Effector memory CD8-positive, alpha-beta T cell (primary cell): ENCODE data around the gene ZP3.
"Not testable (repeated sequence)": the region's sequence is repeated elsewhere in the genome, so short reads cannot be mapped to it uniquely, and the experiment has no call there.

ENCODE experiments used
- ATAC-seq: fragments of 150-1000 bp; cut with Tn5 transposase; replicated peaks from 2 replicates; pipeline ENCODE4 v1.10.0; 2021; ENCODE audit warnings: mild to moderate bottlenecking, moderate library complexity
- DNase-seq, 3 experiments: peaks; one replicate each; pipeline ENCODE4 v3.0.0; 2021
- H3K27ac Mint-ChIP-seq, 2 donors: one replicate each; pipeline ENCODE4 v1.8.0; 2022; ENCODE audit warnings: mild to moderate bottlenecking in 2 of 2, mixed read lengths in 2 of 2, moderate library complexity in 2 of 2
- H3K27me3 Mint-ChIP-seq, 2 donors: one replicate each; pipeline ENCODE4 v1.8.0; 2022; ENCODE audit warnings: mixed read lengths in 2 of 2
- H3K36me3 Mint-ChIP-seq: one replicate; pipeline ENCODE4 v1.8.0; 2022; ENCODE audit warnings: mild to moderate bottlenecking, moderate library complexity, mixed read lengths; ENCODE audit not compliant: insufficient read depth
- H3K4me1 Mint-ChIP-seq, 2 donors: one replicate each; pipeline ENCODE4 v1.8.0; 2022; ENCODE audit warnings: low read depth in 2 of 2, mixed read lengths in 2 of 2
- H3K4me3 Mint-ChIP-seq, 2 donors: one replicate each; pipeline ENCODE4 v1.8.0; 2022; ENCODE audit warnings: mild to moderate bottlenecking in 2 of 2, mixed read lengths in 2 of 2, moderate library complexity in 2 of 2
- H3K9me3 Mint-ChIP-seq, 2 donors: one replicate each; pipeline ENCODE4 v1.8.0; 2022; ENCODE audit warnings: mixed read lengths in 2 of 2
- total RNA-seq, 9 experiments: gene quantifications; one replicate each; lab custom pipeline; 2026; lab: John Stamatoyannopoulos, UW

ZP3 gene
- total RNA-seq, result 0 to 1.6 (median 1.0) reads per million in 9 experiments

GRCh38 chr7:76424413-76425111 lies at the start of gene ZP3:
ZP3 (plus strand) TSS chr7:76424950; CDS start chr7:76424965, 15 bp downstream.
- Mint-ChIP-seq H3K27ac (peak within 1 kb of the TSS in 1 of 2 donors; percentile 44), H3K9me3 (no peaks in the 10 kb centered on the region), H3K27me3 (peaks cover 9 to 40% of the 10 kb centered on the region in 2 donors), H3K4me3 (no peak within 1 kb of the TSS), H3K36me3 (peaks cover 2% of the 10 kb centered on the region), H3K4me1 (peaks cover 7 to 13% of the 10 kb centered on the region in 2 donors)
- DNase-seq, result no peak
- ATAC-seq, result peak; percentile 62

DNA sequence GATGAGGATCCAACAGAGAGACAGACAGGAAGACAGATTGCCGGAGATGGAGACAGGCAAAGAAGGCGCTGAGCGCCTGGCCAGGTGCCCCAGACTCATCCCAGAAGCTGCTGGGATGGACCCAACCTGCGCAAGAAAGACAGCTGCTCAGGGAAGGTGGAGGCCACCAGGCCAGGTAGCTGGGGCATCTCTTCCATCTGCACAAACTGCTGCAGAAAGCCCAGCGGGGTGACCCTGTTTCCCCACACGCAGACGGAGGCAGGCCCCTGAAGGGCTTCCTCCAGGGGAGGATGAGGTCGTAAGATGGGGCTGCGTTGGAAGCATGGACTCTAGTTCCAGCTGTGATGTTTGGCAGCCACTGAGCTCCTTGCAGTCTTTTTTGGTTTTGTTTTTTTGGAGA lies 49.5 kb upstream of the ZP3 start:
- no peaks in the 10 kb centered on the region for H3K9me3 Mint-ChIP-seq
- no peak for ATAC-seq
- peaks cover 9 to 37% of the 10 kb centered on the region in 2 donors for H3K27me3 Mint-ChIP-seq
- DNase-seq, result no peak
- H3K36me3 Mint-ChIP-seq, result peaks cover 6% of the 10 kb centered on the region
- no peak overlapping the region for H3K4me3 Mint-ChIP-seq
- H3K4me1 Mint-ChIP-seq, result no peaks in the 10 kb centered on the region
- H3K27ac Mint-ChIP-seq, result no peak overlapping the region

DNA sequence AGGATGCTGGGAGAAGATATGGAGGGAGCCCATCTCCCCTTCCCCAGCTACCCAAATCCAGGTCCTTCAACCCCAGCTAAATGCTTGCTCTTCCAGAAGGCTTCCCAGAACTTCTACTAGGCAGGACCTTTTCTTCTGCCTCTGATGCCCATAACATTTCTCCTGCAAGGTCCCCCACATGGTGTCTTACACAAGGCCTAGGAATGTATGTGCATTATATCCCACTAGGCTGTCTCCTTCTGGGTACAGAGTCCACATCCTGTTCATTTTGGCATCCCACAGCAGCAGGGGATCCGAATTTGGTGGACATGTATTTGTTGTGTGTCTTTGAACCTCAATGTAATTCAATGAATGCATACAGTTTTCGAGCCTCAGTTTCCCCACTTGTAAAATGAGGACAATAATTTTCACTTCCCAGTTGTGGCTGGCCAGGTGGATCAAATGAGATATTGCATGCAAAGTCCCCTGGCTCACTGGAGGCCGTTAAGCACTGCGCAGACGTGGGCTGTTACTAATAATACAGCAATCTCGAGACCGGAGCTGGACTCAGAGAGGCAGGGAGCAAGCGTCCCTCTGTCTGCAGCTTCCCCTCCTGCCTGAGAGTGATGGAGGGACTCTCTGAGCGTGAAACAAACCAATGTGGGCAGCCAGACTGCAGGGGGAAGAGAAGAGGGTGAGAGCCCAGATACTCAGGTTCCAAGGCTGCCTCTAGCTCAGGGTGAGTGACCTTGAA lies 47.4 kb upstream of the ZP3 start:
- ATAC-seq (no peak), DNase-seq (no peak)
- Mint-ChIP-seq H3K36me3 (peaks cover 6% of the 10 kb centered on the region), H3K27ac (no peak overlapping the region), H3K27me3 (peaks cover 9 to 22% of the 10 kb centered on the region in 2 donors), H3K4me3 (no peak overlapping the region), H3K9me3 (no peaks in the 10 kb centered on the region), H3K4me1 (peaks cover 0 to 3% of the 10 kb centered on the region in 2 donors)

GRCh38 chr7:76380623-76380966 lies 44.2 kb upstream of the ZP3 start:
- peaks cover 0 to 3% of the 10 kb centered on the region in 2 donors for H3K4me1 Mint-ChIP-seq
- peak overlapping the region; percentile 73 to 76 for H3K4me3 Mint-ChIP-seq
- DNase-seq (no peak), ATAC-seq (no peak)
- H3K36me3 Mint-ChIP-seq, result peaks cover 6% of the 10 kb centered on the region
- H3K27ac Mint-ChIP-seq, result peak overlapping the region; percentile 44 to 49
- no peaks in the 10 kb centered on the region for H3K9me3 Mint-ChIP-seq
- no peaks in the 10 kb centered on the region for H3K27me3 Mint-ChIP-seq

- Mint-ChIP-seq H3K9me3 (no peaks in the 10 kb centered on the region), H3K36me3 (peaks cover 6% of the 10 kb centered on the region), H3K4me1 (peaks cover 0 to 3% of the 10 kb centered on the region in 2 donors), H3K27ac (no peak overlapping the region), H3K27me3 (no peaks in the 10 kb centered on the region), H3K4me3 (no peak overlapping the region)
- ATAC-seq (no peak), DNase-seq (no peak)
Observed at GRCh38 chr7:76381814-76382213, 42.9 kb upstream of the ZP3 start.

DNA sequence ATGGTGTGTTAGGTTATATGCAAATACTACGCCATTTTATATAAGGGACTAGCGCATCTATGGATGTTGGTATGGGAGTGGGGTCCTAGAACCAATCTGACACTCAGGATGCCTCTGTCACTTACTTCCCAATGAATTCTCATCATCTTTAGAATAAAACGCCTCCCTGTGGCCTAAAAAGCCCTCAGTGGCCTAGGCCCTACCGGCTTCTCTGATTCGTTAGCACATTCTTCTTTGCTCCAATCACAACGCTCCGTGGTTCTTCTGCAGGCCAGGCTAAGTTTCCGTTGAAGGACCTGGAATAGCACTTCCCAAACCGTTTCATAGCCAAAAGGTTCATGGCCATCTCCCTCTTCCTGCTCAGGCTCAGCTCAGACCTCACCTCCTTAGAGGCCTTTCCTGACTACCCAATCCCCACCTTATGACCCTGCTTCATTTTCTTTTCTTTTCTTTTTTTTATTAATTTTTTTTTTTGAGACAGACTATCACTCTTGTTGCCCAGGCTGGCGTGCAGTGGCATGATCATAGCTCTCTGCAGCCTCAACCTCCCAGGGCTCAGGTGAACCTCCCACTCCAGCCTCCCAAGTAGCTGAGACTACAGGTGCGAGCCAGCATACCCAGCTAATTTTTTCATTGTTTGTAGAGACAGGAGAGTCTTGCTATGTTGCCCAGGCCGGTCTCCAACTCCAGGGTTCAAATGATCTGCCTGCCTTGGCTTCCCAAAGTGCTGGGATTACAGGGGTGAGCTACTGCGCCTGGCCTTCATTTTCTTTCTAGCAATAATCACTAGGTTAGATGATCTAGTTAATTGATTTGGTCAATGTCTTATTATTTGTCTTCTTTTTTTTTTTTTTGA lies 41.4 kb upstream of the ZP3 start:
- no peak for DNase-seq
- no peaks in the 10 kb centered on the region for H3K9me3 Mint-ChIP-seq
- peaks cover 6% of the 10 kb centered on the region for H3K36me3 Mint-ChIP-seq
- ATAC-seq, result no peak
- no peaks in the 10 kb centered on the region for H3K27me3 Mint-ChIP-seq
- H3K27ac Mint-ChIP-seq, result peak overlapping the region in 1 of 2 donors; percentile 85
- H3K4me1 Mint-ChIP-seq, result peaks cover 0 to 3% of the 10 kb centered on the region in 2 donors
- no peak overlapping the region for H3K4me3 Mint-ChIP-seq

DNA sequence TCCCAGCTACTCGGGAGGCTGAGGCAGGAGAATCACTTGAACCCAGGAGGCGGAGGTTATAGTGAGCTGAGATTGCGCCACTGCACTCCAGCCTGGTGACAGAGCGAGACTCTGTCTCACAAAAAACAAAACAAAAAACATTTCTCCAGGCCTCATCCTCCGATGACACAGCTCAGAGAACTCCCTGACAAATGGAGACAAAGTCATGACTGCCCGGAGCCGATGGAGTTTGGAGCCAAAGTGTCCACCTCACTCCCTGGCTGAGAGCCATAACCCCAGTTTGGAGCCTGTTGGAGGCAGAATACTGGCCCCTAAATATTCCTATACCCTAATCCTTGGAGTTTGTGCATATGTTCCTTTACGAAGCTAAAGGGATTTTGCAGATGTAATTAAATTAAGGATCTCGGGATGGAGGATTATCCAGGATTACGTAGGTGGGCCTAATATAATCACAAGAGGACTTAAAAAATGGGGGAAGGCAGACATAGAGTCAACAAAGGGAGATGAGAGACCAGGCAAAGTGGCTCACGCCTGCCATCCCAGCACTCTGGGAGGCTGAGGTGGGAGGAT lies 38.0 kb upstream of the ZP3 start:
- H3K36me3 Mint-ChIP-seq, result no peaks in the 10 kb centered on the region
- H3K4me1 Mint-ChIP-seq, result no peaks in the 10 kb centered on the region
- DNase-seq, result no peak
- no peak overlapping the region for H3K27ac Mint-ChIP-seq
- H3K4me3 Mint-ChIP-seq, result no peak overlapping the region
- no peaks in the 10 kb centered on the region for H3K27me3 Mint-ChIP-seq
- H3K9me3 Mint-ChIP-seq, result no peaks in the 10 kb centered on the region
- no peak for ATAC-seq

- not testable (repeated sequence) for H3K4me1 Mint-ChIP-seq, DNase-seq, H3K27ac Mint-ChIP-seq, ATAC-seq, H3K9me3 Mint-ChIP-seq, H3K36me3 Mint-ChIP-seq, H3K4me3 Mint-ChIP-seq, H3K27me3 Mint-ChIP-seq
Observed at GRCh38 chr7:76387789-76388188, 37.0 kb upstream of the ZP3 start.

DNA sequence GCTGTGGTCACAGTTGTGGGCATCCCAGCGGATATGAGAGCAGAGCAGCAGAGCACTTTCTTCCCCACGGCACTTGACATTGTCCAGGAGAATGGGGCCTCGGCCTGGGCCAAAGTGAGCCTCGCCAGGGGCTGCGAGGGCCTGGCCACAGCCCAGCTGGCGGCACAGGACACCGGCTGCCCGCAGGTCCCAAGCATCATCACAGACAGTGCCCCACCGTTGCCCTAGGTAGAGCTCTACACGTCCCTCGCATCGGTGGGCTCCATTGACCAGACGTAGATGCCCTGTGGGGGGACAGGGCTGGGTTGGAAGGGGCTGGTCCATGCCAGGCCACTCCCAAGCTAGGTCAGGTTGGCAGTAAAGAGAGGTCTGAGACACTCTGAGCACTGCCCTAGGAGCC lies 34.7 kb upstream of the ZP3 start:
- H3K27me3 Mint-ChIP-seq, result no peaks in the 10 kb centered on the region
- no peak overlapping the region for H3K4me3 Mint-ChIP-seq
- ATAC-seq, result no peak
- H3K27ac Mint-ChIP-seq, result no peak overlapping the region
- DNase-seq, result no peak
- no peaks in the 10 kb centered on the region for H3K9me3 Mint-ChIP-seq
- peaks cover 4 to 5% of the 10 kb centered on the region in 2 donors for H3K4me1 Mint-ChIP-seq
- H3K36me3 Mint-ChIP-seq, result peaks cover 2% of the 10 kb centered on the region

DNA sequence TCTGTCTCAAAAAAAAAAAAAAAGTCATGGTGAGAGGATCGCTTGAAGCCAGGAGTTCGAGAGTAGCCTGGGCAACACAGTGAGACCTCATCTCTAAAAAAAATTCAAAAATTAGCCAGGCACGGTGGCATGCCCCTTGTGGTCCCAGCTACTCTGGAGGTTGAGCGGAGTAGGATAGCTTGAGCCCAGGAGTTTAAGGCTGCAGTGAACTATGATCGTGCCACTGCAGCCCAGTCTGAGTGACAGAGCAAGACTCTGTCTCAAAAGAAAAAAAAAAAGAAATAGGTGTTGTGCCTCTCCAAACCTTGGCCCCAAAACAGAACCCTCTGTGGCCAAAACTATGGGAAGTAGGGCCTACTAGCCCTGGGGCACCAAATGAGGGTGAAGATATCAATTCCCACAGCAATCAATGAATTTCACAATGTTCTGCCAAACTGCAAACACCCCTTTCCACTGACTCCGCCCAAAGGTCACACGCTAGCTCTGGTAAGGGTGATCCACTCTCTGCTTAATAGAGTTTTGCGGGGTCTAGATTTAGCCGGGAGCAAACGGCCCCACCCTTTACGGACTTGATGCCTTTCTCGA lies 32.1 kb upstream of the ZP3 start:
- no peak for DNase-seq
- H3K27me3 Mint-ChIP-seq, result no peaks in the 10 kb centered on the region
- H3K4me3 Mint-ChIP-seq, result peak overlapping the region; percentile 80
- H3K36me3 Mint-ChIP-seq, result peaks cover 2% of the 10 kb centered on the region
- H3K27ac Mint-ChIP-seq, result peak overlapping the region; percentile 62 to 83
- H3K9me3 Mint-ChIP-seq, result no peaks in the 10 kb centered on the region
- peak; percentile 41 for ATAC-seq
- H3K4me1 Mint-ChIP-seq, result peaks cover 4 to 5% of the 10 kb centered on the region in 2 donors

- no peaks in the 10 kb centered on the region for H3K9me3 Mint-ChIP-seq
- ATAC-seq, result peak; percentile 80
- no peaks in the 10 kb centered on the region for H3K27me3 Mint-ChIP-seq
- peak overlapping the region; percentile 62 to 83 for H3K27ac Mint-ChIP-seq
- peaks cover 8 to 9% of the 10 kb centered on the region in 2 donors for H3K4me1 Mint-ChIP-seq
- peak overlapping the region; percentile 80 for H3K4me3 Mint-ChIP-seq
- H3K36me3 Mint-ChIP-seq, result peaks cover 2% of the 10 kb centered on the region
- peak; percentile 76 to 87 (median 80) for DNase-seq
Observed at GRCh38 chr7:76393116-76394031, 31.4 kb upstream of the ZP3 start.

DNA sequence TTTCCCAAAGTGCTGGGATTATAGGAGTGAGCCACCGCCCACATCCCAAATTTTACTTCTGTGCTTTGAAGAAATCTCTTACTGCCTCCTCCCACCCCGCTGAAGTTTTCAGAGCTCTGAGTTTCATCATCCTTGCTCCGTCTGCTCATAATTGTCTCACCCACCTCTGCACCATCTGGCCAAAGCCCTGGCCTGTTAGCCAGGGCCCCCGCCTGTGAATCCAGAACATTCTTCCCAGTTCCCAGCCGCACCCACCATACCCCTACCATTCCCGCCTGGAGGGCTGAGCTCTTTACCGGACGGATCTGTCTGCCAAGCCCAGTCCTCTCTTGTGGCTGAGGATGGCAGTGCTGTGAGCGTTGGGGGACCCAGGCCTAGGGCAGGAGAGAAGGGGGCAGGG lies 29.8 kb upstream of the ZP3 start:
- Mint-ChIP-seq H3K27ac (no peak overlapping the region), H3K9me3 (no peaks in the 10 kb centered on the region), H3K27me3 (no peaks in the 10 kb centered on the region), H3K4me3 (peak overlapping the region in 1 of 2 donors; percentile 49), H3K36me3 (peaks cover 2% of the 10 kb centered on the region), H3K4me1 (peaks cover 8 to 9% of the 10 kb centered on the region in 2 donors)
- DNase-seq, result no peak
- no peak for ATAC-seq
